Measurements from ENCODE around the gene MAGED1. TPM values are rescaled to one million over a fixed set of nuclear protein-coding genes. Genes with fewer than 3 reads are reported as not detected.

The MAGED1 gene, protein sequence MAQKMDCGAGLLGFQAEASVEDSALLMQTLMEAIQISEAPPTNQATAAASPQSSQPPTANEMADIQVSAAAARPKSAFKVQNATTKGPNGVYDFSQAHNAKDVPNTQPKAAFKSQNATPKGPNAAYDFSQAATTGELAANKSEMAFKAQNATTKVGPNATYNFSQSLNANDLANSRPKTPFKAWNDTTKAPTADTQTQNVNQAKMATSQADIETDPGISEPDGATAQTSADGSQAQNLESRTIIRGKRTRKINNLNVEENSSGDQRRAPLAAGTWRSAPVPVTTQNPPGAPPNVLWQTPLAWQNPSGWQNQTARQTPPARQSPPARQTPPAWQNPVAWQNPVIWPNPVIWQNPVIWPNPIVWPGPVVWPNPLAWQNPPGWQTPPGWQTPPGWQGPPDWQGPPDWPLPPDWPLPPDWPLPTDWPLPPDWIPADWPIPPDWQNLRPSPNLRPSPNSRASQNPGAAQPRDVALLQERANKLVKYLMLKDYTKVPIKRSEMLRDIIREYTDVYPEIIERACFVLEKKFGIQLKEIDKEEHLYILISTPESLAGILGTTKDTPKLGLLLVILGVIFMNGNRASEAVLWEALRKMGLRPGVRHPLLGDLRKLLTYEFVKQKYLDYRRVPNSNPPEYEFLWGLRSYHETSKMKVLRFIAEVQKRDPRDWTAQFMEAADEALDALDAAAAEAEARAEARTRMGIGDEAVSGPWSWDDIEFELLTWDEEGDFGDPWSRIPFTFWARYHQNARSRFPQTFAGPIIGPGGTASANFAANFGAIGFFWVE
- 103 and 129 TPM in 2 replicates for total RNA-seq (2014; rRNA removed; shearing (Covaris generic))

DNA sequence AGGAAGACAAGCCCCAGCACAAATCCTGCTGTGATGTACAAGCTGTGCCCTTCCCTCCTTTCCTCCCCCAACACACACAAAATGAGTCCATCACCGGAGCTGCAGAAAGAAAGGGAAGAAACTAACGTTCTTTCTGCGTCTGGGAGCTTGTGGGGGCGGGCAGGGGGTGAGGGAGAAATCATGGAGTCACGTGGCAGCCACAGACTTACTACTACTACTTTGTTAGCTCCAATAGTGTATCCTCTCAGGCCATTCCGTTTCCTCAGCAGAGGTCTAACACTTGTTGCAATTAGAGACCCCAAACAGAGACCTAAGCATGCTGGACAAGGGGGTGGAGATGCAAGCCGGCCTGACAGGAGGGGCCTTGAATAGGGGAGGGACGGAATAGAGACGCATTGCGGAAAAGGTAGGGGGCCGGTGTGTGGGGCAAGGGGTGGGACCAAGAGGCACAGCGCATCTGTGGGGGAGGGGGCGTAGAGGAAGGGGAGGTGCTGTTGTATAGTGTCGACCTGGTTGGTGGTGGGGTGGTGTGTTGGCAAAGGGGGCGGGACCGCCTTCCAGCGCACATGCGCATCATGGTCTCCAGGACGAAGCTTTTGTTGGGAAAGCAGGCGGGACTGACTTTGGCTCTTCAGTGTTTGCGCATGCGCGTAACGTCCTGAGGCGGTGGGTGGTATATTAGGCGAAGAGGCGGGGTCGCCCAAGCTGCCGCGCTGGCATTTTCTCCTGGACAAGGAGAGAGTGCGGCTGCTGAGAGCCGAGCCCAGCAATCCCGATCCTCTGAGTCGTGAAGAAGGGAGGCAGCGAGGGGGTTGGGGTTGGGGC, at the start of gene MAGED1:
Gene MAGED1 (plus strand): TSS at position 703 of the 825 bp plus-strand sequence. CDS start 682 bp downstream, outside the sequence.
- in situ Hi-C loops (cut with HindIII; ENCODE audit: low sequenced_read_pairs): no loop called here
- DNase-seq (ENCODE audit: low spot score): peak; percentile 93

DNA sequence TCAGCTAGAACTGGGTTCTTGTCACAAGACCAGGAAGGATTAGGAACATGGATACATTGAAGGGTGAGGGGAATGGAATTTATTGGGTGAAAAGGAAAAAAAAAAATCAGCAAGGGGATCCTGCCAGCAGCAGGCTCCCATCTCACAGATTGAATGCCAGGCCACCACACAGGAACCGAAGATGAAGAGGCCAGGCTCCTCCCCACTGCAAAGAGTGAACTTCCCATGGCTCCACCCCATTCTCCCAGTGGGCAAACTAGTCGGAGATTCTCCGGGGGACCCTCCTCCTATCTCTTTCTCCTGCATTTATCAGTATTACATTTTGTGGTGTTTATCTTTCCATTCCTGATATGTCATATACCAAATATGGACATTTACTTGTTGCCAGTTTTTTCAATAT, 46.0 kb upstream of the MAGED1 start:
- in situ Hi-C loops (cut with HindIII; ENCODE audit: low sequenced_read_pairs): no loop called here
- no peak for DNase-seq (ENCODE audit: low spot score)

DNA sequence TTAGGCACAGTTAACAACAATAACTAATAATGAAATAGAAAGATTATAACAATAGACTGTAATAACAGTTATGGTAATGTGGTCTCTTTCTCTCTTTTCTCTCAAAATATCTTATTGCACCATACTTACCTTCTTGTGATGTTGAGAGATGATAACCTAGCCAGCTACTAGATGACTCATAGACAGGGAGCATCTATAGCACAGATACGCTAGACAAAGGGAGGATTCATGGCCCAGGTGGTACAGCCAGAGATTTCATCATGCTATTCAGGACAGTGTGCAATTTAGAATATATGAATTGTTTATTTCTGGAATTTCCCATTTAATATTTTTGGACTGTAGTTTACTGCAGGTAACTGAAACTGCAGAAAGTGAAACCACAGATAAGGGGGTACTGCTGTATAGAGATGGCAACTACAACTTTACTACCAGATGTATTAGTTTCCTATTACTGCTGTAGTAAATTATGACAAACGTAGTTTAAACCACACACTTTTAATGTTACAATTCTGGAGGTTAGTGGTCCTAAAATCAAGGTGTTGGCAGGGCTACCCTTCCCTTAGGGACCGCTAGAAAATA, 41.8 kb upstream of the MAGED1 start:
- no peak for DNase-seq (ENCODE audit: low spot score)
- in situ Hi-C loops (cut with HindIII; ENCODE audit: low sequenced_read_pairs): no loop called here

DNA sequence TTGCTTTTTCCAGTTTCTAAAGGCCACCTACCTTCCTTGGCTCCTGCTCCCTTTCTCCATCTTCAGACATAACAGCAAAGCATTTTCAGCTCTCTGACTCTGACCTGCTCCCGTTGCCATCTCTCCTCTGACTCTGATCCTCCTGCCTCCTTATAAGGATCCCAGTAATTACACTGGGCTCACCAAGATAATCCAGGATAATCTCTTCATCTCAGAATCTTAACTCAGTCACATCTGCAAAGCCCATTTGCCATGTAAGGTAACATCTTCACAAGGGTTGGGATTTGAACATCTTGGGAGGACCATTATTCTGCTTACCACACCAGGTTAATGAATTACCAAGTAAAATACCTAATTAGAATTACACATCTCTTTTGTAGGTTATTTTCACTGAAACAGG, 41.3 kb upstream of the MAGED1 start:
- DNase-seq (ENCODE audit: low spot score): no peak
- in situ Hi-C loops (cut with HindIII; ENCODE audit: low sequenced_read_pairs): no loop called here

DNA sequence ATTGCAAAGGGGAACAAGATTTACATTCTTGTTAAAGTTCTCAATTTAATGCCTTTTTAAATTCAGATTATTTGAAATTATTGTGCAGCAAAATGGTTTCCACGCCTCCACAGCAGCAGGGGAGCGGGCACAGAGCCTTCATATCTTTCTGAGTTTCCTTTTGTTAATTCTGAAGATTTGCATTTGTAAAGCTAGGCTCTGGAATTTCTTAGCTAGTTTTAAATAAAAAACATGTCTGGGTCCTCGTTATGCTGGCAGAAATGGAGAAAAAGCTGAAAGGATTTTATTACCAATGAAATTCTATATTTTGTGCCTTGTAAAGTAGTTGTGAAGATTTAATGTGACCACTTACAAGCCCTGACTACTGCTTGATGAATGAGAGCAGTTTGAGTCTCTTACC, 40.8 kb upstream of the MAGED1 start:
- in situ Hi-C loops (cut with HindIII; ENCODE audit: low sequenced_read_pairs): no loop called here
- no peak for DNase-seq (ENCODE audit: low spot score)

DNA sequence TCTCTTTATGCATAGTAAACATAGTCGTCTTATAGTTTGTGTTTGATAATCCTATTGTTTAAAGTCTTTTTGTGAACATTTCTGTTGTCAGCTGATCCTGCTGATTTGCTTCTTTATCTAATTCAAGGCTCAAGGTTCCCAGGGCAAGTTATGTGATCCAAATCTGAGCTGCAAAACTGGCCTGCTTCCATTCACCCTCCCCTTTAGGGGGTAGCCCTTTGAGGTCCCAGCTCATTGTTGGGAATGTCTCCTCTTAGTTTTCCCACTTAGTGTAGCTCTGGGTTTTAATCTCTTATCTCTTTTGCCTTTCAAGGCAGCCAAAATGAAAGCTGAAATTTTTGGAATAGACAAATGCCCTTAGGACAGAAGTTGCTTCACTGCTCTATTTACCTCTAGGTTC, 40.2 kb upstream of the MAGED1 start:
- in situ Hi-C loops (cut with HindIII; ENCODE audit: low sequenced_read_pairs): no loop called here
- no peak for DNase-seq (ENCODE audit: low spot score)

DNA sequence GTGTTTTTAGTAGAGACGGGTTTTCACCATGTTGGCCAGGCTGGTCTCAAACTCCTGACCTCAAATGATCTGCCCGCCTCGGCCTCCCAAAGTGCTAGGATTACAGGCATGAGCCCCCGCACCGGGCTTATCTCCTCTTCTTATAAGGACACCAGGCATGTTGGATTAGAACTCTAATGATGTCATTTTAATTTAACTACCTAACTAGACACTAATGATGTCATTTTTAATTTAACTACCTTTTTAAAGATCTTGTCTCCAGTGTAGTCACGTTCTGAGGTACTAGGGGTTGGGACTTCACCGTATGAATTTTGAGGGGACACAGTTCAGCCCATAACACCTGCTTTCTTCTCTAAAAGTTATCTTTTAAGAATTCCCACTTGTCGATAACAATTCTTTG, 37.7 kb upstream of the MAGED1 start:
- no peak for DNase-seq (ENCODE audit: low spot score)
- in situ Hi-C loops (cut with HindIII; ENCODE audit: low sequenced_read_pairs): no loop called here

DNA sequence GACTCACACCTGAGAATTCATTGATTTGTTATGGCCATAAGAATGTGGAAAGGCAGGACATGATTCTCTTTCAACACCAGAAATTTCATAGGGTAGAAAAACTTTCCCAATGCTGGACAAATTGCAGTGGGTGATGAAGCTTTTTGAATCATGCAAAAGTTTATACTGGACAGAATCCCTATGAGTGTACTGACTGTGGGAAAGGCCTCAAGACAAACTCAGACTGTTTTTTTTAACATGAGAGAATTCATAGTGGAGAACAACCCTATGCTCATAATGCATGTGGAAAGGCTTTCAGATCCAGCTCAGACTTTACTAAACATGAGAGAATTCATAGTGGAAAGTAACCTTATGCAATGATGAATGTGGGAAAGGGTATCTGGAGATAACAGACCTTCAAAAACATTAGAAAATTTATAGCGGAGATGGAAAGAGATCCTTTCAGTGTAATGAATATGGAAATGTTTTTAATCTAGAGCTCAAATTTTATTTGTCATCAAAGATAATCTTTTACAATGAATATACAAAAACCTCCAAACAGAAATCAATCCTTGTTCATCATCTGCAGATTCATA, 36.2 kb upstream of the MAGED1 start:
- DNase-seq (ENCODE audit: low spot score): no peak
- in situ Hi-C loops (cut with HindIII; ENCODE audit: low sequenced_read_pairs): no loop called here

DNA sequence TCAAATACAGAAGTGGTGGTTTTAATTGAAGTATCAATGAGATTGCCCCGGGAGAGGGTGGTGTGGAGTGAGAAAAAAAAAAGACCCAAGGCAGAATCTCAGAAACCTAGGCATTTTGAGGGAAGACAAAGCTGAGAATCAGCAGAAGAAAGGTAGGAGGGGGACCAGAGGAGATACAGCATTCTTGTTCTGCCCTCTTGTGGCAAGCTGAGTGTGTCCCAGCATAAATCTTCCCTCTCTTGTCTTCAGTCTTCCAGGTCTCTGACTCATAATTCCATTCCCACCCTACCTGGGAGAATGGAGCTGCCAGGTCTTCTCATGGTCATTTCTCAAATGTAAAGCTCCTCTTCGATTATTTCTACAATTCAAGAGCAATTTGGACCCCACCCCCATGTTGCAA, 32.7 kb upstream of the MAGED1 start:
- peak; percentile 62 for DNase-seq (ENCODE audit: low spot score)

DNA sequence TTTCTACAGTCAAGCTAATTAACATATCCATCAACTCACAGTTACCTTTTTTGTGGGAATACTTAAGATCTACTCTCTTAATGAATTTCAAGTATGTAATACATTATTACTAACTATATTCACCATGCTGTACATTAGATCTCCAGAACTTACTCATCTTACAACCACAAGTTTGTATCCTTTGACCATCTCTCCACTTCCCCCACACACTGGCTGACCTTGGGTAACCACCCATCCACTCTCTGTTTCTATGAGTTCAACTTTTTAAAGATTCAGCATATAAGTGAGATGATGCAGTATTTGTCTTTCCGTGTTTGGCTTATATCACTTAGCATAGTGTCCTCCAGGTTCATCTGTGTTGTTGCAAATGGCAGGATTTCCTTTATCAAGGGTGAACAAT, 30.5 kb upstream of the MAGED1 start:
- in situ Hi-C loops (cut with HindIII; ENCODE audit: low sequenced_read_pairs): no loop called here
- no peak for DNase-seq (ENCODE audit: low spot score)

More for the DNA sequence above, 32.7 kb upstream of the MAGED1 start:
- in situ Hi-C loops (cut with HindIII; ENCODE audit: low sequenced_read_pairs): no loop called here

DNA sequence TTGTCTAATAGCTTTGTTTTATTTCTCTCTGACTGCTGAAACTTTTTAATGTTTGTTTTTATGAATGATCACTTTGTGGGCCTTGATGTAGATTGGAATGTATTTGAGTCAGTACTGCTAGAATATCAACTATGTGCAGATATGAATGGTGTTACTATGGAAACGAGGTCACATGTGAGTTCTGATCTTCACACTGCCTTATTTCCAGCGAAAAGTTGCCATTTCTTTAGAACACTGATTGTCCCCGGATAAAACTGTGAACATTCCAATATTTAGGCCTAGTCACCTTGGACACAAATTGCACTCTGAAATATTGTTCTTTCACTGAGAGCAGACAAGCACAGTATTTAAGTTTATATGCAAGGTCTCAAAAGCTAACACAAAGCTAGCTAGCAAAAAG, 27.2 kb upstream of the MAGED1 start:
- no peak for DNase-seq (ENCODE audit: low spot score)
- in situ Hi-C loops (cut with HindIII; ENCODE audit: low sequenced_read_pairs): no loop called here

DNA sequence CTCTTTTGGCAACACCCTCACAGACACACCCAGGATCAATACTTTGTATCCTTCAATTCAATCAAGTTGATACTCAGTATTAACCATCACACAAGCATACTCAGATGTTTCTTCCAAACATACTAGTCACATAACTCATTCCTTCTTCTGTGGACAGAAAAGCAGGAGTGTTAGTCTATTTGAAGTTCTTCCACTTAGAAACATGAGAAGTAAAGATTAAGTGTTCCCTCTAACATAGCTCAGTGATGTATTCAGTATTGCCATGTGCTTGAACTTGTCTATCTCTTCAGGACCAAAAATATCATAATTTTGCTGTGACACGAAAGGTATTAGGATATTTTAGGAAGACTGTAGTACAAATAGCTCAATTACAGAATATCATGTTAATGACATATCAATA, 25.8 kb upstream of the MAGED1 start:
- DNase-seq (ENCODE audit: low spot score): no peak
- in situ Hi-C loops (cut with HindIII; ENCODE audit: low sequenced_read_pairs): no loop called here

DNA sequence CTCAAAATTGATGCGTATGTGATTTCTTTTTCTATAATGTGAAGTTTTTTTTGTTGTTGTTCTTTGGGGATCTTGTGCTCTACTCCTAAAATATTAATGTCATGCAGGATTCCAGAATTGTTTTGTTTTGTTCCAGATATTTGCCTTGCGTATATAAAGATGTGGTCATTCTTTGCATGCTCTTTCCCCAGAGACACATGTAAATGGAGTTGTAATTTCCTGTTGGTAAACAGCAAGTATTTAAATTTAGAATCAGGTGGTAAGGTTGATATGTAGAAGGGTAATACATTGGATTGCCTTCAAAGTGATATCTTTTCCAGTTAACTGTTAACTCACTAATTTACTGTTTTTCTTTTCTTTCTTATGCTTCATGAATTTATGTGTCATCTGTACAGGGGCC, 23.1 kb upstream of the MAGED1 start:
- no peak for DNase-seq (ENCODE audit: low spot score)
- in situ Hi-C loops (cut with HindIII; ENCODE audit: low sequenced_read_pairs): no loop called here

DNA sequence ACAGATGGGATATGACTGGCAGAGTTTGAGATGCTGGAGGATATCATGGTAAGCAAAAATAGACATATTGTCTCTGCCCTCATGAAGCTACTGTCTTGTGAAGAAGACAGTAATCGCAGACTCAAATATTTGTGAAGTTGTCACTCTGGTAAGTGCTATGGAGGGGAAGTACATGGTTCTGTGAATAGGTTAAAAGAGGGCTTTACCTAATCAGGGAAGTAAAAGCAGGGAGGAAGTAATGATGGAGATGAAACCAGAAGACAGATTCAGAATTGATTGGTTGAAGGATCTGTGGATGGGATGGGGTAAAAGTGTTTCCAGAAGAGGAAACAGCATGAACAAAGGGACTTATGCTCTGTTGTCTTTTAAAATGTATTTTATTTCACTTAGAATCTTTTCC, 19.3 kb upstream of the MAGED1 start:
- in situ Hi-C loops (cut with HindIII; ENCODE audit: low sequenced_read_pairs): no loop called here
- no peak for DNase-seq (ENCODE audit: low spot score)

DNA sequence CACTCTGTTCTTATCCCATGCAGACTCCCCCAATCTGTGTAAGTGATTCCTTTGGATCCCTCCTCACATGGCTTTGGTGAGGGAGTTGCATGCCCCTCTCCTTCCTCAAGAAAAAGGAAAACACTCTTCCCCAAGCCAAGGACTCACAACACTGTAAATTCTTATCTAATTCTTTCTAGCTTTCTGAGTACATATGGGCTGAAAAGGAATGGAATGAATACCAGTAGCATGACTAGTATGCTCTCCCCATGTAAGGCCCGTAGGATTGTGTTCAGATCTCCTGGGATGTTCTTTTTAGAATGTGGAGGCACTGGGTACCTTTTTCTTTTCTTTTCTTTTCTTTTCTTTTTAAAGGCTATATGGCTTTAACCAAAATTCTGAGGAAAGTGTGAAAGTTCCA, 17.0 kb upstream of the MAGED1 start:
- in situ Hi-C loops (cut with HindIII; ENCODE audit: low sequenced_read_pairs): no loop called here
- DNase-seq (ENCODE audit: low spot score): no peak

DNA sequence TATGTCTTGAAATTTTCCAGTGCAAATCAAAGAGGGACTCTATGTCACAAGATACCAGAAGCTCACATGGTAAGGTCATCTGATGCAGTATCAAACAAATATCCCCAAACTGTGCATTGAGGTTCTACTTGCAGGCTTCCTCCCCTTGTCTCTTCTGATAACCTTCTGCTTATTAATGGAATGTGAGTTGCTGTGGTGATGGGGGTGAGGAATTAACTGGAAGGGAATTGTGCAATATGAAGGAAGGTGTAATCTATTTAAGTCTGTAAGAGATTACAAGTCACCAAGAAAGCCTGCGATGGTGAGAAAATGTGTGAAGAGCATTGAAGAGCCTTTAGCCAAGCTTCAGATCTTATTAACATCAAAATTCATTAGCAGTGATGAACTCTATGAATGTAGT, 15.4 kb upstream of the MAGED1 start:
- in situ Hi-C loops (cut with HindIII; ENCODE audit: low sequenced_read_pairs): no loop called here
- DNase-seq (ENCODE audit: low spot score): no peak

DNA sequence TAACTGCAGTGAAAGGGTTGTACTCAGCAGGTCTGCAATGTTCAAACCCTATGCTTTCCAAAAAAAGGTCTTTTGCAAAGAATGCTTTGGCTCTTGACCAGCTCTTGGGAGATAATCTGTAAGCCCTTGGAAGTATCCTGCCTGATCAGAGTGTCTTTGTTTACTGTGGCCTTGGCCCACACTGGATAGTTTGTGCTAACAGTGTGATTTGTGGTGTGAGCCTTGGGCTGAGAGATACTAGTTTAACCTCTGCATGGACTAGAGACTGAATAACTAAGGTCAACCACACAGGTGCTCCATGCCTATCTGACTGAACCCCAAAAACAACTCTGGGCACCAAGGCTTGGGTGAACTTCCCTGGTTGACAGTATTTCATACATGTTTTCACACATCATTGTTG, 3.6 kb upstream of the MAGED1 start:
- in situ Hi-C loops (cut with HindIII; ENCODE audit: low sequenced_read_pairs): no loop called here
- DNase-seq (ENCODE audit: low spot score): no peak

DNA sequence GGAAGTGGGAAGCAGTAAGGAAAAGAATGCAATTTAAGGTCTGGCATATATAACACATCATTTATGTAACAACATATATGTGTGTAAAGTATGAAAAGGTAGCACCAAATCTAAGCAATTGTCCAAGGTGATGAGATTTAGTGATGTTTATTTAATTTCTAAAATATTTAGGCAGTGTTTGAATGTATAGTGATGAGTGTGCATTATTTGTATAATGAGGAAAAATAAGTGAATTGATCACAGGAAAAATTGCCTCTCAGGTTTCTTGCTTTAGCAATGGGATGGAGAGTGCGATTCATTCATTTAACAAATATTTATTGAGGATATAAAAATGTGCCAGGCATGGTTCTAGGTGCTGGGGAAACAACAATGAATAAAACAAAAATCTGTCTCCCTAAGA, 2.2 kb upstream of the MAGED1 start:
- DNase-seq (ENCODE audit: low spot score): no peak
- in situ Hi-C loops (cut with HindIII; ENCODE audit: low sequenced_read_pairs): no loop called here
